CD4-positive, alpha-beta T cell treated with Interleukin-17A for 1 hour (primary cell): Measurements from ENCODE around the gene ZNF280B.
"Not testable (repeated sequence)": the region's sequence is repeated elsewhere in the genome, so short reads cannot be mapped to it uniquely, and the experiment has no call there.

Source experiments
- DNase-seq: peaks from one replicate; pipeline ENCODE4 v3.0.0-alpha.2; 2020

ZNF280B gene

DNA sequence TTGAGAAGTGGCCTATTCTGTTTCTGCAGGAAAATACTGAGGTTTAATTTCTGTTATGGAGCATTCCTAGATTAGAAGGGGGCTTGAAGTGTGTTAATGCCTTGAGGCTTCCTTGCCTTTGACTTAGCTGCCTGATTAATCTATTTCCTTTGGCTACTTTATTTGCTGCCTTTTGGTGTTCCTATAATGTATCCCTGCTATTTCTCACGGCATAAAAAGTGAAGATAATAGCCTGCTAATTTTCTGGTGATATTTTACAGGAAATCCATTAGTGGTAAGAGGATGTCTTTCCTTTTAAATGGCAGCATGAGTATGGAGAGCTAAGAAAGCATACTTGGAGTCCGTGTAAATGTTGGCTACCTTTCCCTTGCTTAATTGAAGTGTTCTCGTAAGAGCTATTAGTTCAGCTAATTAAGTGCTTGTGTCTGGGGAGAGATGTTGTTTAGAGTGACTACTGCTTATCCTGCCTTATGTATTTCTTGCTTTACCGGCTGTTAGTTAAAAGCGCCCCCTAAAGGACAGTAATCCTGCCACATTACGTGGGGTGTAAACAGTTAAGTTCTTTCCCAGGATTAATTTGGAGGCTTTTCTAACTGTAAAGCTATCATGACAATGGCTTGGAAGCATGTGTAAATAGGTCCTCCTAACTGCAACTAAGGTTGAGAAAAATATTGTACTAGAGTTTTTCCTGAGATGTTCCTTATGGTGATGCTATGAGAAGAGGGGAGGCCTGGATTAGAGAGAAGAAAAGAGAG, 45.6 kb downstream of the ZNF280B start:
- DNase-seq: no peak

DNA sequence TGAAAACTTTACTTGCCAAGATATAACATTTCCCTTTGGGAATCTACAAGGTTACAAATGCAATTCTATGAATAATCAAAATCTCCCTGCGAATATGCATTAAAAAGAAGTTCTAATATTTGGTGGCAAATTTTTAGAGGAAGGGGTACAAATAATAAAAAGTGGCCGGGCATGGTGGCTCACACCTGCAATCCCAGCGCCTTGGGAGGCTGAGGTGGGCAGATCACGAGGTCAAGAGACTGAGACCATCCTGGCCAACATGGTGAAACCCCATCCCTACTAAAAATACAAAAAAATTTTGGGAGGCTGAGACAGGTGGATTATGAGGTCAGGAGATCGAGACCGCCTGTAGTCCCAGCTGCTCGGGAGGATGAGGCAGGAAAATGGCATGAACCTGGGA, 47.0 kb downstream of the ZNF280B start:
- DNase-seq: no peak

DNA sequence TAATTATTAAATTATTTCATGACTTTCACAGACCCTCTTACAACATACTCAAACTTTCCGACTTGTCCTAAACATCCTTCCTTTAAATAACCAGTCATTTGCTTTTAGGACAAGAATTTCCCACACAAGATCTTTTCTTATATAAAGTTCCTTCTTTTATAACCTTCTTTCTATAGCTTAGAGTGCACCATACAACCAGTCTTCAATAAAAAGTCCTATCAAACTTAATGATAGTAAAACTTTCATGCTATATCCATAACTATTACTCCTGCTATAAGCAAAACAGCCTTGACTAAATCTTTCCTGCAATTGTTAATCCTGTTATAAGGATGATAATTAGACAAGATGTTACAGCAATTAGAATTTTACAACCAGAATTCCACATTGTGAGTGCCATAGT, 47.4 kb downstream of the ZNF280B start:
- no peak for DNase-seq

DNA sequence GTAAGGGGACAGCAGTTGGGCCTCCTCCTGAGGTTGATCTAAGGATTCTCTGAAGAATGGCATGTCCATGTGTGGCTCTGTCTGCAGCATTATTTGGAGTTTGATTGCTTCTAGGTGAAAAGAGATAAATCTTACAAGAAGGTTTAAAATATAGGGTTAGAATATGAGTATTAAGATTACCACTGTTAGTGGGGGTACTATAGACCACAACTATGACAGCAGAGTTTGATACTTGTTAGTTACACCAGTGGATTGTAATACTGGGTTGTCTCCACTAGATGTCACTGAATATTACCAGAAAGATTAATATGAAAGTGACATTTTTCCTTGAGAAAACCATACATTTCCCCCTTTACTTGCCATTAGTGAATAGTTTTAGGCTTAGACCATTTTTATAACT, 47.9 kb downstream of the ZNF280B start:
- DNase-seq: peak; percentile 24

DNA sequence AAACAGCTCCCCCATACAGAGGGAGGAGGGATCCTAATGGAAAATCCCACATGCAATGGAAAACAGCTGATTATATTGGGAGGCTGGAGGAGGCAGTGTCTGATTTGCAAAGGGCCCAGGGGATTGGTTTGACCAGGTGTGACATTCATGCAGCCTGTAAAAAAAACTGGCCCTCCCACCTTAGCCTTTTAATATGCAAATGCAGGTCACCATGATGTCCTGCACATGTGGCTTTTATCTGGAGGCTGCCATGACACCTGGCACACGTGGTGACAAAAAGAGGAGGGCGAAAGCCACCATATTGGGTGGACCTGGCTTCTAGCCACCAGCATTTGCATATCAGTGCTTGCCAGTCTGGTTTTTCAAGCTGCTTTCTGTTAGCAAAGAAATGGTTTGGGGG, 48.5 kb downstream of the ZNF280B start:
- no peak for DNase-seq

DNA sequence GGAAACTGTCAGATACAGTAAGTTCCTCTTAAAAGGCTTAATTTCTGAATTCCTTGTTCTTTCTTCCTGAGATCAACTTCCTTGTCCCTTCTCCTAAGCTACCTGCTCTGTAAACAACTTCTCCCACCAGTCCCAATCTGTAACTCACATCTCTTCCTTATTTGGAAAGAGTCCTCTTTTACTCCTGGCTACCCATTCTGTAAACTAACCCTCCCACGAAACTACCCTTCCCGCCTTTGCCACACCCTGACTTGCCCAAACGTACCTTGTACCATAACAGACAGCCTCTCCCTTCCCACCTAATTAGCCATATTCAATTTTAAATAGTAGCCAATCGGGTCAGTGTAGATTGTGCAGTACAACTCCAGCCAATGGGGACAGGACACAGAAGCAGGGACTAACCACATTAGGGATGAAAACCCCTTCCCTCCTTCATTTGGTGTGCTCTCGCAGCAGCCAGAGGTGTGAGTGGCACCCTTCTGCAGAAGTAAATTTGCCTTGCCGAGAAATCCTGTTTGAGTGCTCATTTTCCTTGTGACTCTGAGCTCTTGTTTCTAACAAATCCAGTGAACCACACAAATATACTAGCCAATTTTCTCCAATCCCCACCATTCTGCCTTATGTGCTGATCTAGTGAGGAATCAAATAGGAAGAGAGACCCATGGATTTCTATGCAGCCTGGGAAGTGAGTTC, 49.5 kb downstream of the ZNF280B start:
- DNase-seq: no peak

DNA sequence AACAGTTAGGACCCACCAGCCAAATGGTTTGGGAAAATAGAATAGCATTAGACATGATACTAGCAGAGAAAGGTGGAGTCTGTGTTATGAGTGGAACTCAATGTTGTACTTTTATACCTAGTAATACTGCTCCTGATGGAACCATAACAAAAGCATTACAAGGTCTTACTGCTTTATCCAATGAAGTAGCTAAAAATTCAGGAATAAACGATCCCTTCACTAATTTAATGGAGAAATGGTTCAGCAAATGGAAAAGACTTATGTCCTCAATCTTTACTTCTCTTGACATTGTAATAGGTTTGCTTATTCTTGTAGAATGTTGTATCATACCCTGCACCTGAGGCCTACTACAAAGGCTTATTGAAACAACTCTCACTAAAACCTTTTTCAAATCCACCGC, 50.2 kb downstream of the ZNF280B start:
- DNase-seq: no peak

DNA sequence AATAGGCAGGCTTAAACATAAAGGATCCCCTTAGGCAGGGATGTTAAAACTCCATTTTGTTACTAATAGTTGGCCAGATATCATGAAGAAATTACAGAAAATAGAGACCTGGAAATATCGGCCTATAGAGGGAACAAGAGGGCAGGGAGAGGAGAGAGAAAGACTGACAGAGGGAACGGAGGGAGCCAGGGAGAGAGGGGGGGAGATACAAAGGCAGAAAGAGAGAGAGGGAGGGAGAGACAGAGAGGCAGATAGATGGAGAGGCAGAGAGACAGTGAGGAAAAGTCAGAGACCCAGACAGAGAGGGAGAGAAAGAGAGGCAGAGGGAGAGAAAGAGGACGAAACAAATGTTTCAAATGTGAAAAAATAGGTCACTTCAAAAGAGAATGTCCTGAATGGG, 53.5 kb downstream of the ZNF280B start:
- DNase-seq: no peak

DNA sequence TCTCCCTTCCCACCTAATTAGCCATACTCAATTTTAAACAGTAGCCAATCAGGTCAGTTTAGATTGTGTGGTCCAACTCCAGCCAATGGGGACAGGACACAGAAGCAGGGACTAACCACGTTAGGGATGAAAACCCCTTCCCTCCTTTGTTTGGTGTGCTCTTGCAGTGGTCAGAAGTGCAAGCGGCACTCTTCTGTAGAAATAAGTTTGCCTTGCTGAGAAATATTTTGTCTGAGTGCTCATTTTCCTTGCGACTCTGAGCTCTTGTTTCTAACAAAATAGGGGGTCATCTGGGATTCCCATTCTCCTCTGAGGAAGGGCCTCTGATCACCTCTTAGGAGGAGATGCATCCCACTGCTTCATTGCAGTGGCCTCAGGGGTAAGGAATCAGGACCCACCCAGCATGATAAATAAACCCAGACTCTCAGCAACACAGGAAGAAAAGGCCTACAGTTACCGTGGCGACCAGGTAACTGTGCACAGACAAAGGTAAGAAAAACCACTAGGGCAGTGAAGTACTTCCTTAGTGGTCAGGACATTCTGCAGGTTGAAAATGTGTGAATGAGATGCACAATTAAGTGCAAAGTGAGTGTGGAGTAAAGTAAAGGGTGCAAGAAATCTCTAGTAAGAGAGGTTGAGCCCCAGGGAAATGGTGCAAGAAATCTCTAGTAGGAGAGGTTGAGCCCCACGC, 55.4 kb downstream of the ZNF280B start:
- DNase-seq: no peak

DNA sequence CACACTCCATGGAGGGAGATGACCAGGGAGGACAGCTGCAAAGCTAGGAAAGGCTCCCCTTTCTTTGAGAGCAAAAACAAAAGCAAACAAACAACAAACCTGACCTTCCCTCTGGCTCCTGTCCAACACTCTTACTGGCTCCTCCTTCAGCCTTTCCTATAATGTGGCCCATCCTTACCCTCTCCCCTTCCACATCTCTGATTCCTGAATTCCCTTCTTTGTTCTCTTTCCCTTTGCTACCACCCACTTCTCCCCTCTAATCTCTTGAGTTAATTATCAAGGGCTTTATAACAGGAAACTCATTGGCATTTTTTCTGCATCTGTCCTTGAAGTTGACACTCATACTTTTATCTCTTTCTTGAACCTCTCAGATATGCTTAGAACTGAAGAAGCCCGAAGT, 56.3 kb downstream of the ZNF280B start:
- no peak for DNase-seq

DNA sequence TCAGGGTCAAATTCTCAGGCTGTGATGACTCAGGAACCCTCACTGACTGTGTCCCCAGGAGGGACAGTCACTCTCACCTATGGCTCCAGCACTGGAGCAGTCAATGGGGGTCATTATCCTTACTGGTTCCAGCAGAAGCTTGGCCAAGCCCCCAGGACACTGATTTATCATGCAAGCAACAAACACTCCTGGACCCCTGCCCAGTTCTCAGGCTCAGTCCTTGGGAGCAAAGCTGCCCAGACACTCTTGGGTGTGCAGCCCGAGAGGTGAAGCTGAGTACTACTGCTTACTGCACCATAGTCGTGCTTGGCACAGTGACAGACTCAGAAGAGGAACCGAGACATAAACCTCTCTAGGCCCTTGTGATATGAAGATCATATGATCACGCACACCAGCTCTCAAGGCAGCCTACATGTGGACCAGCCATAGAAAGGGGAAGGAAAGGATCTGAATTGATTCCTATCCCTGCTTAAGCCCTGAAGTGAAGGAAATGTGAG, 58.2 kb downstream of the ZNF280B start:
- DNase-seq: no peak

DNA sequence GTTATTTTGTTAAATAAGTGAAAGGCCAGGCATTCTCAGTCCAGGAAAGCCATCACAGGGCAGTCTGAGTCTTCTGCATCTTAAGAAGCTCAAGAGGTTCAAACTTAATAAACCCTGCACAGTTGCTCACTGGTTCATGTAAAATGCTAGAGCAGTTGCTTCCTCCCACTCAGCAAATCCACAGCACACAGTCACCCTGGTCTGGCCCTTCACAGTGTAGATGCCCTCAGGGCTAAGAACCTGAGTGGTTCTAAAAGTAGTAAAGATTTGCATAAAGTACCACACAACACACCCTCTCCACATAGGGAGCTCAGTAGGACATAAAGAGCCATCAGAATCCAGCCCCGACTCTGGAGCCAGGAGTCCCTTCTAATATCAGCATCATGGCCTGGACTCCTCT, 58.7 kb downstream of the ZNF280B start:
- DNase-seq: no peak

DNA sequence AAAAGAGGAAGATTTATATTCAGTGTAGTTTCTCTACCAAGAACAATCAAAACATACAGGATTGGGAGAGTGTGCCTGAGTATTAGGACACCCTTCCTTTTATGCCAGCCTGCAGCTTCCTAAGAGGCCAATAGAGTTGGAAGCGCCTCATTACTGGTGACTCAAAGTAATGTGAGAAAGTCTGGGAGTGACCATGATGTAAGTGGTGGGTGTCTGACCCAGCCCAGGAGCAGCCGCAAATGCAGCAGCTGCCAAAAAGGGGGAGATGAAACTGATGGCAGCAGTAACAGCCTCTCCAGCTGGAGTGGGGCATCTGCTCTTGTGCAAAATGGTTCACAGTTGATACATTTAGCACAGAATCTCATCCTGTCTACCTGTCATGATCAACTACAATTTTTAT, 62.0 kb downstream of the ZNF280B start:
- DNase-seq: no peak

DNA sequence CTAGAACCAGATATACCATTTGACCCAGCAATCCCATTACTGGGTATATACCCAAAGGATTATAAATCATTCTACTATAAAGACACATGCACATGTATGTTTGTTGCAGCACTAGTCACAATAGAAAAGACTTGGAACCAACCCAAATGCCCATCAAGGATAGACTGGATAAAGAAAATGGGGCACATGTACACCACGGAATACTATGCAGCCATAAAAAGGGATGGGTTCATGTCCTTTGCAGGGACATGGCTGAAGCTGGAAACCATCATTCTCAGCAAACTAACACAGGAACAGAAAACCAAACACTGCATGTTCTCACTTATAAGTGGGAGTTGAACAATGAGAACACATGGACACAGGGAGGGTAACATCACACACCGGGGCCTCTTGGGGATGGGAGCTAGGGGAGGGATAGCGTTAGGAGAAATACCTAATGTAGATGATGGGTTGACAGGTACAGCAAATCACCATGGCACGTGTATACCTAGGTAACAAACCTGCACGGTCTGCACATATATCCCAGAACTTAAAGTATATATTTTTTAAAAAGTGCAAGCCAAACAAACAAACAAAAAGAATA, 64.4 kb downstream of the ZNF280B start:
- not testable (repeated sequence) for DNase-seq

DNA sequence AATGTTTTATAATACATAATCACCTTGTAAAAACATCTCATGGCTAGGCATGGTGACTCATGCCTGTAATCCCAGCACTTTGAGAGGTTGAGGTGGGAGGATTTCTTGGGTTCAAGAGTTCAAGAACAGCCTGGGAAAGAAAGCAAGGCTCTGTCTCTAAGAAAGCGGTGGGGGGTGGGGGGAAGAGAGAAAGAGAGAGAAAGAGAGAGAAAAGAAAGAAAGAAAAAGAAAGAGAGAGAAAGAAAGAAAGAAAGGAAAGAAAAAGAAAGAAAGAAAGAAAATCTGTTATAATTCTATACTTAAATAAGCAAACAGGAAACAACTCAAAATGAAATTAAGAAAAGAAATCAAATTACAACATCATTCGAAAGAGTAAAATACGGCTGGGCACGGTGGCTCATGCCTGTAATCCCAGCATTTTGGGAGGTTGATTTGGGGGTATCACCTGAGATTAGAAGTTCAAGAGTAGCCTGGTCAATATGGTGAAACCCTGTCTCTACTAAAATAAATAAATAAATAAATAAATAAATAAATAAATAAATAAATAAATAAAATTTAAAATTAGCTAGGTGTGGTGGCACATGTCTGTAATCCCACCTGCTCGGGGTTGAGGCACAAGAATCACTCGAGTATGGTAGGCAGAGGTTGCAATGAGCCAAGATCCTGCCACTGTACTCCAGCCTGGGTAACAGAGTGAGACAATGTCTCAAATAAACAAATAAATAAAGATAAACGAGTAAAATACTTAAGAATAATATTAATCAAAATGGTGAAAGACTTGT, 65.4 kb downstream of the ZNF280B start:
- DNase-seq: no peak

DNA sequence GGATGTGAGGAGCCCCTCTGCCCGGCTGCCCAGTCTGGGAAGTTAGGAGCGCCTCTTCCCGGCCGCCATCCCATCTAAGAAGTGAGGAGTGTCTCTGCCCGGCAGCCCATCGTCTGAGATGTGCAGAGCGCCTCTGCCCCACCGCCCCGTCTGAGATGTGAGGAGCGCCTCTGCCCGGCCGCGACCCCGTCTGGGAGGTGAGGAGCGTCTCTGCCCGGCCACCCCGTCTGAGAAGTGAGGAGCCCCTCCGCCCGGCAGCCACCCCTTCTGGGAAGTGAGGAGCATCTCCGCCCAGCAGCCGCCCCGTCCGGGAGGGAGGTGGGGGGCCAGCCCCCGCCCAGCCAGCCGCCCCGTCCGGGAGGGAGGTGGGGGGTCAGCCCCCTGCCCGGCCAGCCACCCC, 66.9 kb downstream of the ZNF280B start:
- not testable (repeated sequence) for DNase-seq

DNA sequence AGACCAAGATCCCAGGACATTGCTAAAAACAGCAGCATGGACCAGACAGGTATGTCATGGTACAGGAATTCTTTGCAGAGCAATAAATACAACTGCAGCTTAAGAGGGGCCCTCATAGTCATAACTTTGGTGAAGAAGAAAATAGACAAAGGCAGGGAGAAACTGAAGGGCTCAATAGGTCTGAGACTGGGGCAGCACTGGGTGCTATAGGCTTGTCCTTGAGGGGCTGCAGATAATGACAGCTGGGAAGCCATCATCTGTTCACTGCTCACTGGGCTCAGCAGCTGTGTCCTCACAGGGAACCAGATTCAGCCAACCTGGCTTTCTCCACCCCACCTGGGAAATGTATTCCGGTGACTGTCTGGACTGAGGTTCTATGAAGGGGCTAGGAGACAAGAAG, 68.4 kb downstream of the ZNF280B start:
- no peak for DNase-seq
